Keratinocyte (primary cell): ENCODE data around the gene STOX2. TPM values are rescaled to one million over a fixed set of nuclear protein-coding genes. Genes with fewer than 3 reads are reported as not detected.

Experiments
- DNase-seq: peaks from one replicate; pipeline ENCODE4 v3.0.0-alpha.2; 2011; ENCODE audit warnings: low read depth, missing footprints, low spot score
- FAIRE-seq: peaks from 2 replicates; lab custom pipeline; 2011; peaks lifted over from hg19 to GRCh38; lab: Jason Lieb, UNC
- H2AFZ ChIP-seq: 2 replicates; pipeline ENCODE4 v1.6.0; 2012; ENCODE audit warnings: low read length, control low read depth, inconsistent platforms; ENCODE audit not compliant: control insufficient read depth
- H3K27ac ChIP-seq: 2 replicates; pipeline ENCODE4 v1.5.1; 2011; ENCODE audit warnings: low read length; ENCODE audit not compliant: control insufficient read depth, insufficient read depth
- H3K27me3 ChIP-seq: 3 replicates; pipeline ENCODE4 v1.6.0; 2011; ENCODE audit warnings: low read length; ENCODE audit not compliant: control insufficient read depth, insufficient read depth; ENCODE audit errors: extremely low read depth
- H3K36me3 ChIP-seq, 2 experiments: 2 replicates in 1 of 2; 3 replicates in 1 of 2; pipeline ENCODE4 v1.5.1; 2011; ENCODE audit warnings: low read length in 2 of 2, mild to moderate bottlenecking in 1 of 2; ENCODE audit not compliant: control insufficient read depth in 2 of 2, insufficient read depth in 2 of 2; ENCODE audit errors: extremely low read depth in 1 of 2
- H3K4me1 ChIP-seq: 3 replicates; pipeline ENCODE4 v1.5.1; 2011; ENCODE audit warnings: low read length; ENCODE audit not compliant: control insufficient read depth, insufficient read depth; ENCODE audit errors: extremely low read depth
- H3K4me2 ChIP-seq: 3 replicates; pipeline ENCODE4 v1.6.0; 2011; ENCODE audit warnings: low read depth, low read length; ENCODE audit not compliant: control insufficient read depth, insufficient read depth; ENCODE audit errors: extremely low read depth
- H3K4me3 ChIP-seq, 3 experiments: fragments of 200-600 bp in 1 of 3; sonication (generic) in 1 of 3; 2 replicates in 2 of 3; 3 replicates in 1 of 3; pipeline ENCODE4 v1.5.1; 2011 to 2016; ENCODE audit warnings: low read length in 3 of 3, mild to moderate bottlenecking in 3 of 3, control low read depth in 2 of 3, inconsistent platforms in 1 of 3, low read depth in 1 of 3, mixed read lengths in 1 of 3, mixed run types in 1 of 3, moderate library complexity in 1 of 3; ENCODE audit not compliant: control insufficient read depth in 2 of 3, insufficient read depth in 2 of 3; ENCODE audit errors: extremely low read depth in 1 of 3
- H3K79me2 ChIP-seq: 2 replicates; pipeline ENCODE4 v1.6.0; 2012; ENCODE audit warnings: low read length; ENCODE audit not compliant: control insufficient read depth, insufficient read depth
- H3K9ac ChIP-seq: 3 replicates; pipeline ENCODE4 v1.6.0; 2011; ENCODE audit warnings: low read length; ENCODE audit not compliant: control insufficient read depth, insufficient read depth; ENCODE audit errors: extremely low read depth
- H3K9me1 ChIP-seq: 3 replicates; pipeline ENCODE4 v1.6.0; 2011; ENCODE audit warnings: low read length; ENCODE audit not compliant: control insufficient read depth, insufficient read depth; ENCODE audit errors: extremely low read depth
- H3K9me3 ChIP-seq: 2 replicates; pipeline ENCODE4 v1.5.1; 2012; ENCODE audit warnings: low read depth, low read length; ENCODE audit not compliant: control insufficient read depth
- H4K20me1 ChIP-seq: 3 replicates; pipeline ENCODE4 v1.6.0; 2011; ENCODE audit warnings: low read length; ENCODE audit not compliant: control insufficient read depth, insufficient read depth; ENCODE audit errors: extremely low read depth
- EZH2 ChIP-seq: IDR thresholded peaks from one replicate; pipeline ENCODE4 v1.6.1; 2012; ENCODE audit warnings: inconsistent platforms, mild to moderate bottlenecking, low read length, moderate library complexity
- dilution Hi-C: fragments of 300-500 bp; cut with MboI; formaldehyde crosslinking; loops from one replicate; pipeline ENCODE4 v1.7.0; 2020; ENCODE audit warnings: low sequenced_read_pairs; ENCODE audit not compliant: extremely low pct_ligation_motif_present
- polyA plus RNA-seq, 5 experiments: library from polyadenylated mRNA; depleted of rRNA in 3 of 5; stranded (reverse) in 3 of 5; stranded (forward) in 1 of 5; unstranded in 1 of 5; fragments of >200 nt; gene quantifications; 1 replicate in 1 of 5; 2 replicates in 3 of 5; 3 replicates in 1 of 5; pipeline versions ENCODE4 v1.2.1 to v1.2.3, GENCODE V29; 2011 to 2012; ENCODE audit warnings: missing spikeins in 2 of 5, low read depth in 1 of 5, low replicate concordance in 1 of 5
- TF ChIP-seq, protein P1 (sequence below), 3 experiments: IDR thresholded peaks in 1 of 3; conservative IDR thresholded peaks in 1 of 3; optimal IDR thresholded peaks in 1 of 3; 2 replicates in 2 of 3; 3 replicates in 1 of 3; pipeline versions ENCODE3 to v1.5.1; 2011; ENCODE audit warnings: low read length in 3 of 3, mild to moderate bottlenecking in 3 of 3, moderate library complexity in 2 of 3, control low read depth in 1 of 3, inconsistent platforms in 1 of 3; ENCODE audit not compliant: insufficient read depth in 2 of 3; ENCODE audit errors: extremely low read depth in 1 of 3

The STOX2 gene
- polyA plus RNA-seq, 1 donor (not counting 4 experiments of a cell fraction or from before 2014, with no cell fraction given): 1.6 TPM

DNA sequence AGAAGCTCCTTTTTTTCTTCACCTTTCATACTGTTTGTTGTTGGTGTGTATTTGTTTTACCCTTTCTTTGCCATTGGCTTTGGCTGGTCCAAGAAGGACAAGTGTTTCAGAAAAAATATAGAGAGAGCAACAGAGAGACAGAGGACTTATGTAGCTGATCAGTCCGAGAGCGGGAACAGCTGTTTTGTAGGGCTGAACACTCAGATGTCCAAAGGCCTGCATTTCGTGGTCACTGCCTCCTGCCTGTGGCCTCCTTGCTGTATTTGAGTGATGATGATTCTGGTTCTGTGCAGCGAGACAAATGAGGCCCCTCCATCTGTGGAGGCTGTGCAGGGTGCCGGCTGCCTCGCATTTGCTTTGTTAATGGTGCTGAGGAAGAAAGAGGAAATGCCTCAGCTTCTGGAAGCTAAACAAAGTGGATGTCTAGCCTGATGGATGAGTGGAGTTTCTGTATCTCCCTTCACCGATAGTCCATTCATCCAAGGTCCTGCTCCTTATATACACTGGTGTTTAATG lies 19.8 kb upstream of the STOX2 start:
- Histone ChIP-seq H3K4me1 (no peaks in the 10 kb centered on the region), H3K36me3 (no peaks in the 10 kb centered on the region), H3K9me1 (no peaks in the 10 kb centered on the region), H3K4me3 (no peak overlapping the region), H2AFZ (no peak overlapping the region), H3K4me2 (no peak overlapping the region), H3K27me3 (peaks cover 6% of the 10 kb centered on the region), H3K9ac (no peak overlapping the region), H3K79me2 (no peaks in the 10 kb centered on the region), H3K9me3 (no peaks in the 10 kb centered on the region), H3K27ac (no peak overlapping the region), H4K20me1 (no peaks in the 10 kb centered on the region)
- dilution Hi-C loops: no loop called here
- TF ChIP-seq EZH2: no peak
- TF ChIP-seq, protein P1, sequence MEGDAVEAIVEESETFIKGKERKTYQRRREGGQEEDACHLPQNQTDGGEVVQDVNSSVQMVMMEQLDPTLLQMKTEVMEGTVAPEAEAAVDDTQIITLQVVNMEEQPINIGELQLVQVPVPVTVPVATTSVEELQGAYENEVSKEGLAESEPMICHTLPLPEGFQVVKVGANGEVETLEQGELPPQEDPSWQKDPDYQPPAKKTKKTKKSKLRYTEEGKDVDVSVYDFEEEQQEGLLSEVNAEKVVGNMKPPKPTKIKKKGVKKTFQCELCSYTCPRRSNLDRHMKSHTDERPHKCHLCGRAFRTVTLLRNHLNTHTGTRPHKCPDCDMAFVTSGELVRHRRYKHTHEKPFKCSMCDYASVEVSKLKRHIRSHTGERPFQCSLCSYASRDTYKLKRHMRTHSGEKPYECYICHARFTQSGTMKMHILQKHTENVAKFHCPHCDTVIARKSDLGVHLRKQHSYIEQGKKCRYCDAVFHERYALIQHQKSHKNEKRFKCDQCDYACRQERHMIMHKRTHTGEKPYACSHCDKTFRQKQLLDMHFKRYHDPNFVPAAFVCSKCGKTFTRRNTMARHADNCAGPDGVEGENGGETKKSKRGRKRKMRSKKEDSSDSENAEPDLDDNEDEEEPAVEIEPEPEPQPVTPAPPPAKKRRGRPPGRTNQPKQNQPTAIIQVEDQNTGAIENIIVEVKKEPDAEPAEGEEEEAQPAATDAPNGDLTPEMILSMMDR (optimal IDR thresholded peaks at IDR 0.05 in 1 of 3, IDR thresholded peaks at IDR 0.05 in 1 of 3, conservative IDR thresholded peaks at IDR 0.05 in 1 of 3; ENCODE audit: extremely low read depth in 1 of 3, insufficient read depth in 2 of 3, low read length in 3 of 3): no peak
- DNase-seq (no peak), FAIRE-seq (no peak)

DNA sequence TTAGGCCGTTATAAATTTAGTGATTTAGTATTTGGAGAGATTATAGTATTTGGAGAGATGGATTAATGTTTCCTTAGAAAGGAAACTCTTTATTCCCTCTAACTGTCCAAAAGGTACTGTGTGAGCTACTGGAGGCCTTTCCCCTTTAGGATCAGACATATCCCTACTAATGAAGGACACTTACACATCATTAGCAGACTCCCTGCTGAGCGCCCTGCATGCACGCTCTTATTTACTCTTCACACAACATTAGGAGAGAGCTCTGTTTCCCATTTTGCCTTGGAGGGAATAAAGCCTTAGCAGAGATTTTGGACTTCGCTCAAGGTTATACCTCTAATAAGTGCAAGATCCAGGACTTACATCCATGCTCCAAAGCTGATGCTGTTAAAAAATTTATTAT lies 17.8 kb upstream of the STOX2 start:
- Histone ChIP-seq H3K27ac (no peak overlapping the region), H3K9ac (no peak overlapping the region), H3K36me3 (no peaks in the 10 kb centered on the region), H3K27me3 (peaks cover 3% of the 10 kb centered on the region), H3K9me3 (no peaks in the 10 kb centered on the region), H3K9me1 (no peaks in the 10 kb centered on the region), H2AFZ (no peak overlapping the region), H3K4me3 (no peak overlapping the region), H3K4me1 (no peaks in the 10 kb centered on the region), H4K20me1 (no peaks in the 10 kb centered on the region), H3K79me2 (no peaks in the 10 kb centered on the region), H3K4me2 (no peak overlapping the region)
- DNase-seq (no peak), FAIRE-seq (no peak)
- TF ChIP-seq EZH2: no peak
- TF ChIP-seq, protein P1 (optimal IDR thresholded peaks at IDR 0.05 in 1 of 3, IDR thresholded peaks at IDR 0.05 in 1 of 3, conservative IDR thresholded peaks at IDR 0.05 in 1 of 3; ENCODE audit: extremely low read depth in 1 of 3, insufficient read depth in 2 of 3, low read length in 3 of 3): no peak
- dilution Hi-C loops: no loop called here
